Mesothelial cell of epicardium (in vitro differentiated cells): ENCODE measurements around the gene VIPR2. TPM values are rescaled to one million over a fixed set of nuclear protein-coding genes. Genes with fewer than 3 reads are reported as not detected.
"Not testable (repeated sequence)": the region's sequence is repeated elsewhere in the genome, so short reads cannot be mapped to it uniquely, and the experiment has no call there.

Experiments used
- DNase-seq, 2 experiments: peaks; one replicate each; pipeline ENCODE4 v3.0.0; 2021; ENCODE audit warnings: low spot score in 2 of 2; ENCODE audit not compliant: unreplicated experiment in 2 of 2
- H3K27ac Mint-ChIP-seq: 2 replicates; pipeline ENCODE4 v1.8.0; 2021; ENCODE audit warnings: mixed read lengths
- H3K27me3 Mint-ChIP-seq: 2 replicates; pipeline ENCODE4 v1.8.0; 2021; ENCODE audit warnings: low read depth, mixed read lengths
- H3K36me3 Mint-ChIP-seq: 2 replicates; pipeline ENCODE4 v1.8.0; 2021; ENCODE audit warnings: mixed read lengths
- H3K4me1 Mint-ChIP-seq: 2 replicates; pipeline ENCODE4 v1.8.0; 2021; ENCODE audit warnings: mixed read lengths
- H3K4me3 Mint-ChIP-seq: 2 replicates; pipeline ENCODE4 v1.8.0; 2021; ENCODE audit warnings: mild to moderate bottlenecking, moderate library complexity, mixed read lengths
- H3K9me3 Mint-ChIP-seq: 2 replicates; pipeline ENCODE4 v1.8.0; 2021; ENCODE audit warnings: mixed read lengths
- CTCF ChIP-seq: fragments of 200-600 bp; sonication (generic); IDR thresholded peaks from one replicate; pipeline ENCODE4 v1.5.0; 2021; ENCODE audit warnings: antibody characterized with exemption; ENCODE audit not compliant: unreplicated experiment
- total RNA-seq: library from RNA; stranded (reverse); gene quantifications from 3 replicates; pipeline ENCODE4 v1.2.1, GENCODE V29; 2021

The VIPR2 gene
- total RNA-seq, 1 donor from 2014 or later: 0.04 TPM

GRCh38 chr7:159169391-159169790 lies 24.7 kb upstream of the VIPR2 start:
- peaks cover 40% of the 10 kb centered on the region for H3K9me3 Mint-ChIP-seq
- H3K27me3 Mint-ChIP-seq: no peaks in the 10 kb centered on the region
- no peak for TF ChIP-seq CTCF
- no peak for DNase-seq
- H3K4me3 Mint-ChIP-seq: no peak overlapping the region
- no peaks in the 10 kb centered on the region for H3K4me1 Mint-ChIP-seq
- H3K36me3 Mint-ChIP-seq: peaks cover 5% of the 10 kb centered on the region
- H3K27ac Mint-ChIP-seq: no peak overlapping the region

GRCh38 chr7:159167139-159167538 lies 22.5 kb upstream of the VIPR2 start:
- H3K4me3 Mint-ChIP-seq: no peak overlapping the region
- no peaks in the 10 kb centered on the region for H3K4me1 Mint-ChIP-seq
- peaks cover 5% of the 10 kb centered on the region for H3K36me3 Mint-ChIP-seq
- TF ChIP-seq CTCF: no peak
- DNase-seq: no peak
- no peak overlapping the region for H3K27ac Mint-ChIP-seq
- H3K27me3 Mint-ChIP-seq: no peaks in the 10 kb centered on the region
- peaks cover 21% of the 10 kb centered on the region for H3K9me3 Mint-ChIP-seq

- Mint-ChIP-seq H3K4me3 (no peak overlapping the region), H3K27ac (no peak overlapping the region), H3K27me3 (no peaks in the 10 kb centered on the region), H3K4me1 (no peaks in the 10 kb centered on the region), H3K36me3 (peaks cover 5% of the 10 kb centered on the region), H3K9me3 (peaks cover 21% of the 10 kb centered on the region)
- no peak for TF ChIP-seq CTCF
- DNase-seq: no peak
Observed at GRCh38 chr7:159166530-159166929, 21.9 kb upstream of the VIPR2 start.

GRCh38 chr7:159165352-159165751 lies 20.7 kb upstream of the VIPR2 start:
- H3K27me3 Mint-ChIP-seq: no peaks in the 10 kb centered on the region
- no peak for DNase-seq
- TF ChIP-seq CTCF: no peak
- no peak overlapping the region for H3K27ac Mint-ChIP-seq
- H3K36me3 Mint-ChIP-seq: peaks cover 3% of the 10 kb centered on the region
- H3K4me3 Mint-ChIP-seq: no peak overlapping the region
- peaks cover 18% of the 10 kb centered on the region for H3K9me3 Mint-ChIP-seq
- H3K4me1 Mint-ChIP-seq: no peaks in the 10 kb centered on the region

- H3K27me3 Mint-ChIP-seq, DNase-seq, H3K9me3 Mint-ChIP-seq, H3K27ac Mint-ChIP-seq, H3K4me1 Mint-ChIP-seq, H3K4me3 Mint-ChIP-seq, H3K36me3 Mint-ChIP-seq: not testable (repeated sequence)
Observed at GRCh38 chr7:159163703-159164301, 19.1 kb upstream of the VIPR2 start.

GRCh38 chr7:159162050-159162626 lies 17.5 kb upstream of the VIPR2 start:
- not testable (repeated sequence) for H3K27me3 Mint-ChIP-seq, DNase-seq, H3K9me3 Mint-ChIP-seq, H3K4me3 Mint-ChIP-seq, H3K27ac Mint-ChIP-seq, H3K4me1 Mint-ChIP-seq, H3K36me3 Mint-ChIP-seq
